GM12873 (cell line): ENCODE data around the gene PRLR.

Experiments used
- CTCF ChIP-seq: IDR thresholded peaks from 2 replicates; pipeline ENCODE4 v1.5.1; 2012; ENCODE audit warnings: low read depth, mild to moderate bottlenecking, moderate library complexity, low read length, control low read depth; ENCODE audit not compliant: insufficient read depth; ENCODE audit errors: missing control alignments

The PRLR gene

GRCh38 chr5:35073160-35073559 lies 157.1 kb downstream of the PRLR start:
- no peak for TF ChIP-seq CTCF

- TF ChIP-seq CTCF: no peak
Measured at GRCh38 chr5:35069188-35069587, 161.1 kb downstream of the PRLR start.

GRCh38 chr5:35067985-35068384 lies 162.3 kb downstream of the PRLR start:
- TF ChIP-seq CTCF: no peak

GRCh38 chr5:35066260-35066795 lies 164.0 kb downstream of the PRLR start:
- TF ChIP-seq CTCF: no peak

GRCh38 chr5:35063414-35063813 lies 166.9 kb downstream of the PRLR start:
- TF ChIP-seq CTCF: no peak

- TF ChIP-seq CTCF: no peak
Measured at GRCh38 chr5:35061211-35061770, 169.0 kb downstream of the PRLR start.

GRCh38 chr5:35060236-35060635 lies 170.1 kb downstream of the PRLR start:
- no peak for TF ChIP-seq CTCF
